Uterus (tissue), 4 donors: Measurements from ENCODE around the gene RASD2. TPM values are rescaled to one million over a fixed set of nuclear protein-coding genes. Genes with fewer than 3 reads are reported as not detected.

Source experiments
- DNase-seq, 2 donors: peaks; one replicate each; pipeline ENCODE4 v3.0.0-alpha.2; 2019 to 2020
- H3K27ac ChIP-seq, 2 donors: fragments of 200-600 bp; sonication (generic); 1 replicate in 1 of 2; 2 replicates in 1 of 2; pipeline ENCODE4 v1.5.1; 2016 to 2018
- H3K27me3 ChIP-seq, 2 donors: fragments of 200-600 bp; sonication (generic); one replicate each; pipeline ENCODE4 v1.5.1; 2018 to 2019; ENCODE audit warnings: control low read depth in 1 of 2
- H3K36me3 ChIP-seq, 2 donors: fragments of 200-600 bp; sonication (generic); one replicate each; pipeline ENCODE4 v1.5.1; 2019; ENCODE audit warnings: control low read depth in 1 of 2
- H3K4me1 ChIP-seq, 2 donors: fragments of 200-600 bp; sonication (generic); one replicate each; pipeline ENCODE4 v1.5.1; 2018 to 2019; ENCODE audit warnings: control low read depth in 1 of 2
- H3K4me3 ChIP-seq, 2 donors: fragments of 200-600 bp; sonication (generic); 1 replicate in 1 of 2; 2 replicates in 1 of 2; pipeline ENCODE4 v1.5.1; 2018 to 2019; ENCODE audit warnings: mild to moderate bottlenecking in 1 of 2
- H3K9me3 ChIP-seq, 2 donors: fragments of 200-600 bp; sonication (generic); one replicate each; pipeline ENCODE4 v1.5.1; 2019; ENCODE audit warnings: control low read depth in 1 of 2
- CTCF ChIP-seq, 4 experiments: fragments of 200-600 bp in 2 of 4; fragments of 450-650 bp in 2 of 4; sonication (generic) in 2 of 4; IDR thresholded peaks; one replicate each; pipeline ENCODE4 v1.5.1; 2016 to 2019; ENCODE audit warnings: antibody characterized with exemption in 4 of 4, mild to moderate bottlenecking in 2 of 4, moderate library complexity in 1 of 4
- POLR2A ChIP-seq, 2 donors: fragments of 450-650 bp; IDR thresholded peaks; one replicate each; pipeline ENCODE4 v1.6.1; 2016; ENCODE audit warnings: antibody characterized with exemption in 2 of 2, mild to moderate bottlenecking in 1 of 2, moderate library complexity in 1 of 2
- intact Hi-C: fragments of 100-400 bp; cut with DNase I; formaldehyde crosslinking; loops from one replicate; pipeline ENCODE4 v1.15.1; 2023; ENCODE audit warnings: low total_unique reads
- total RNA-seq, 4 donors: library from RNA; depleted of rRNA in 3 of 4; stranded (reverse); fragments of >200 nt in 3 of 4; gene quantifications; one replicate each; pipeline versions ENCODE4 v1.1.0 to v1.2.4, GENCODE V29; 2014 to 2023
- donor health status: DM: yes; HTN: yes; CAD: no.

The RASD2 gene
- total RNA-seq, 4 donors from 2014 or later, result 4.9 to 10.7 TPM; not detected in 2

- Histone ChIP-seq H3K4me1 (no peaks in the 10 kb centered on the region), H3K36me3 (no peaks in the 10 kb centered on the region), H3K27ac (no peak overlapping the region), H3K9me3 (no peaks in the 10 kb centered on the region), H3K4me3 (no peak overlapping the region), H3K27me3 (no peaks in the 10 kb centered on the region)
- TF ChIP-seq CTCF (IDR thresholded peaks at IDR 0.05) (no peak), POLR2A (IDR thresholded peaks at IDR 0.05) (no peak)
- DNase-seq, result no peak
- intact Hi-C loops, result no loop called here
These were observed 7.5 kb downstream of the RASD2 start for GRCh38 chr22:35547987-35548721.

DNA sequence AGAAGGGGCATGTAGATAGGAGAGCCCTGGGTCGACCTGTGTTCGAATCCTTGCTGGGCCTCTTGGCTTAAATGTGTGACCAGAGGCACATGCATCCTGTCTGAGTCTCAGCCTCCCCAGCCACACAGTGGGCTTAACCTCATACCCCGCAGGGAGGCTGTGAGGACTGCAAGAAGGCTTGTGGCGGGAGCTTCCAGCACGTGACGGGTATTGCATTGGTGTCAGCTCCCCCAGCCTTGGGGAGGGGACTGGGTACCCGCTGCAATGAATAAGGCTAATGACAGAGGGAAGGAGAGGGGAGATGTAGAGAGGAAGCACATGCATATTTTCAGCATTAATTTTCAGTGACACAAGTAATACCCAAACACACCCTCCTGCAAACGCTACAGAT lies 8.1 kb downstream of the RASD2 start:
- no peak for DNase-seq
- no peak for TF ChIP-seq CTCF (IDR thresholded peaks at IDR 0.05)
- no peak for TF ChIP-seq POLR2A (IDR thresholded peaks at IDR 0.05)
- H3K27ac ChIP-seq, result no peak overlapping the region
- H3K4me3 ChIP-seq, result no peak overlapping the region
- H3K9me3 ChIP-seq, result no peaks in the 10 kb centered on the region
- intact Hi-C loops, result no loop called here
- no peaks in the 10 kb centered on the region for H3K27me3 ChIP-seq
- no peaks in the 10 kb centered on the region for H3K36me3 ChIP-seq
- no peaks in the 10 kb centered on the region for H3K4me1 ChIP-seq

- DNase-seq, result no peak
- intact Hi-C loops, result no loop called here
- Histone ChIP-seq H3K27me3 (no peaks in the 10 kb centered on the region), H3K36me3 (no peaks in the 10 kb centered on the region), H3K4me3 (no peak overlapping the region), H3K9me3 (no peaks in the 10 kb centered on the region), H3K27ac (no peak overlapping the region), H3K4me1 (no peaks in the 10 kb centered on the region)
- TF ChIP-seq CTCF (IDR thresholded peaks at IDR 0.05), result no peak
These were observed 8.7 kb downstream of the RASD2 start for GRCh38 chr22:35549328-35549727.

DNA sequence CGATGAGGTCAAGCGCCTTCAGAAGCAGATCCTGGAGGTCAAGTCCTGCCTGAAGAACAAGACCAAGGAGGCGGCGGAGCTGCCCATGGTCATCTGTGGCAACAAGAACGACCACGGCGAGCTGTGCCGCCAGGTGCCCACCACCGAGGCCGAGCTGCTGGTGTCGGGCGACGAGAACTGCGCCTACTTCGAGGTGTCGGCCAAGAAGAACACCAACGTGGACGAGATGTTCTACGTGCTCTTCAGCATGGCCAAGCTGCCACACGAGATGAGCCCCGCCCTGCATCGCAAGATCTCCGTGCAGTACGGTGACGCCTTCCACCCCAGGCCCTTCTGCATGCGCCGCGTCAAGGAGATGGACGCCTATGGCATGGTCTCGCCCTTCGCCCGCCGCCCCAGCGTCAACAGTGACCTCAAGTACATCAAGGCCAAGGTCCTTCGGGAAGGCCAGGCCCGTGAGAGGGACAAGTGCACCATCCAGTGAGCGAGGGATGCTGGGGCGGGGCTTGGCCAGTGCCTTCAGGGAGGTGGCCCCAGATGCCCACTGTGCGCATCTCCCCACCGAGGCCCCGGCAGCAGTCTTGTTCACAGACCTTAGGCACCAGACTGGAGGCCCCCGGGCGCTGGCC lies 11.0 kb downstream of the RASD2 start:
- no peaks in the 10 kb centered on the region for H3K4me1 ChIP-seq
- TF ChIP-seq CTCF (IDR thresholded peaks at IDR 0.05), result no peak
- no peak for TF ChIP-seq POLR2A (IDR thresholded peaks at IDR 0.05)
- DNase-seq, result no peak
- no peak overlapping the region for H3K4me3 ChIP-seq
- no peaks in the 10 kb centered on the region for H3K27me3 ChIP-seq
- intact Hi-C loops, result no loop called here
- no peak overlapping the region for H3K27ac ChIP-seq
- H3K36me3 ChIP-seq, result no peaks in the 10 kb centered on the region
- no peaks in the 10 kb centered on the region for H3K9me3 ChIP-seq

DNA sequence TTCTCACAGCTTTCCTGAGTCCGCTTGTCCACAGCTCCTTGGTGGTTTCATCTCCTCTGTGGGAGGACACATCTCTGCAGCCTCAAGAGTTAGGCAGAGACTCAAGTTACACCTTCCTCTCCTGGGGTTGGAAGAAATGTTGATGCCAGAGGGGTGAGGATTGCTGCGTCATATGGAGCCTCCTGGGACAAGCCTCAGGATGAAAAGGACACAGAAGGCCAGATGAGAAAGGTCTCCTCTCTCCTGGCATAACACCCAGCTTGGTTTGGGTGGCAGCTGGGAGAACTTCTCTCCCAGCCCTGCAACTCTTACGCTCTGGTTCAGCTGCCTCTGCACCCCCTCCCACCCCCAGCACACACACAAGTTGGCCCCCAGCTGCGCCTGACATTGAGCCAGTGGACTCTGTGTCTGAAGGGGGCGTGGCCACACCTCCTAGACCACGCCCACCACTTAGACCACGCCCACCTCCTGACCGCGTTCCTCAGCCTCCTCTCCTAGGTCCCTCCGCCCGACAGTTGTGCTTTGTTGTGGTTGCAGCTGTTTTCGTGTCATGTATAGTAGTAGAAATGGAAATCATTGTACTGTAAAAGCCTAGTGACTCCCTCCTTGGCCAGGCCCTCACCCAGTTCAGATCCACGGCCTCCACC lies 11.7 kb downstream of the RASD2 start:
- Histone ChIP-seq H3K9me3 (no peaks in the 10 kb centered on the region), H3K27ac (no peak overlapping the region), H3K27me3 (no peaks in the 10 kb centered on the region), H3K4me1 (no peaks in the 10 kb centered on the region), H3K4me3 (no peak overlapping the region), H3K36me3 (no peaks in the 10 kb centered on the region)
- intact Hi-C loops, result no loop called here
- no peak for DNase-seq
- TF ChIP-seq POLR2A (IDR thresholded peaks at IDR 0.05), result no peak
- no peak for TF ChIP-seq CTCF (IDR thresholded peaks at IDR 0.05)
